ACC112 (cell line): Measurements from ENCODE around the gene EDEM2.

Source experiments
- H2AFZ ChIP-seq: fragments of 200-600 bp; sonication (generic); one replicate; pipeline ENCODE4 v1.6.0; 2017; ENCODE audit warnings: antibody characterized with exemption, low read length; ENCODE audit not compliant: unreplicated experiment
- H3K27ac ChIP-seq: fragments of 200-600 bp; sonication (generic); 2 replicates; pipeline ENCODE4 v1.5.1; 2014; ENCODE audit warnings: low read depth, mild to moderate bottlenecking, antibody characterized with exemption, low read length, moderate library complexity
- H3K27me3 ChIP-seq: fragments of 200-600 bp; sonication (generic); 2 replicates; pipeline ENCODE4 v1.6.1; 2014; ENCODE audit warnings: mild to moderate bottlenecking, antibody characterized with exemption, low read length, moderate library complexity, mixed read lengths; ENCODE audit not compliant: insufficient read depth
- H3K36me3 ChIP-seq: fragments of 200-600 bp; sonication (generic); 2 replicates; pipeline ENCODE4 v1.6.1; 2016; ENCODE audit warnings: mild to moderate bottlenecking, antibody characterized with exemption, low read length, moderate library complexity, mixed read lengths; ENCODE audit not compliant: insufficient read depth
- H3K4me1 ChIP-seq: fragments of 200-600 bp; sonication (generic); one replicate; pipeline ENCODE4 v1.6.1; 2016; ENCODE audit warnings: low read length, mixed read lengths; ENCODE audit not compliant: insufficient read depth, unreplicated experiment, control insufficient read depth
- H3K4me3 ChIP-seq: fragments of 200-600 bp; sonication (generic); 2 replicates; pipeline ENCODE4 v1.5.1; 2014; ENCODE audit warnings: mild to moderate bottlenecking, low read depth, low read length
- H3K79me2 ChIP-seq: fragments of 200-600 bp; sonication (generic); one replicate; pipeline ENCODE4 v1.6.0; 2016; ENCODE audit warnings: low read length; ENCODE audit not compliant: control insufficient read depth, unreplicated experiment, insufficient read depth

Gene EDEM2

GRCh38 chr20:35106827-35107380 is 40.2 kb downstream of the EDEM2 start:
- Histone ChIP-seq H3K79me2 (no peaks in the 10 kb centered on the region), H2AFZ (no peak overlapping the region), H3K36me3 (no peaks in the 10 kb centered on the region), H3K27ac (peak overlapping the region; percentile 4; the same call in 1 of the 2 replicates), H3K27me3 (no peaks in the 10 kb centered on the region), H3K4me3 (no peak overlapping the region), H3K4me1 (peaks cover 34% of the 10 kb centered on the region)

- H3K27me3 ChIP-seq, result no peaks in the 10 kb centered on the region
- H3K4me1 ChIP-seq, result peaks cover 20% of the 10 kb centered on the region
- no peak overlapping the region for H3K4me3 ChIP-seq
- H3K27ac ChIP-seq, result peak overlapping the region; percentile 25
- H2AFZ ChIP-seq, result no peak overlapping the region
- H3K79me2 ChIP-seq, result no peaks in the 10 kb centered on the region
- H3K36me3 ChIP-seq, result no peaks in the 10 kb centered on the region
Observed at GRCh38 chr20:35104685-35105295, 42.3 kb downstream of the EDEM2 start.

GRCh38 chr20:35101620-35102019 is 45.5 kb downstream of the EDEM2 start:
- H3K27me3 ChIP-seq, result no peaks in the 10 kb centered on the region
- peaks cover 16% of the 10 kb centered on the region for H3K4me1 ChIP-seq
- H3K36me3 ChIP-seq, result no peaks in the 10 kb centered on the region
- no peak overlapping the region for H3K27ac ChIP-seq
- H3K79me2 ChIP-seq, result no peaks in the 10 kb centered on the region
- no peak overlapping the region for H3K4me3 ChIP-seq
- H2AFZ ChIP-seq, result no peak overlapping the region

- peak overlapping the region; percentile 80 for H2AFZ ChIP-seq
- H3K27me3 ChIP-seq, result no peaks in the 10 kb centered on the region
- peak overlapping the region; percentile 83 for H3K4me3 ChIP-seq
- no peaks in the 10 kb centered on the region for H3K36me3 ChIP-seq
- peaks cover 40% of the 10 kb centered on the region for H3K79me2 ChIP-seq
- H3K4me1 ChIP-seq, result peaks cover 32% of the 10 kb centered on the region
- peak overlapping the region; percentile 87 for H3K27ac ChIP-seq
Observed at GRCh38 chr20:35093267-35093884, 53.8 kb downstream of the EDEM2 start.

- H3K79me2 ChIP-seq, result peaks cover 47% of the 10 kb centered on the region
- H3K27ac ChIP-seq, result peak within 1 kb of the TSS; percentile 87
- H3K4me1 ChIP-seq, result peaks cover 39% of the 10 kb centered on the region
Observed at GRCh38 chr20:35092524-35093266, 54.4 kb downstream of the EDEM2 start, which contains the start of gene TRPC4AP. Gene TRPC4AP, minus strand, starts transcription at chr20:35092807. Its CDS starts 26 bp downstream, at chr20:35092781.

GRCh38 chr20:35091816-35092523 is 55.2 kb downstream of the EDEM2 start:
- H3K27me3 ChIP-seq, result no peaks in the 10 kb centered on the region
- H3K4me1 ChIP-seq, result peaks cover 44% of the 10 kb centered on the region
- H2AFZ ChIP-seq, result no peak overlapping the region
- peaks cover 52% of the 10 kb centered on the region for H3K79me2 ChIP-seq
- H3K4me3 ChIP-seq, result peak overlapping the region; percentile 83
- H3K36me3 ChIP-seq, result peaks cover 5% of the 10 kb centered on the region; the same call in 1 of the 2 replicates
- H3K27ac ChIP-seq, result peak overlapping the region; percentile 87

More at GRCh38 chr20:35092524-35093266, 54.4 kb downstream of the EDEM2 start, which contains the start of gene TRPC4AP:
- H2AFZ ChIP-seq, result peak within 1 kb of the TSS; percentile 80
- H3K4me3 ChIP-seq, result peak within 1 kb of the TSS; percentile 83
- no peaks in the 10 kb centered on the region for H3K36me3 ChIP-seq
- H3K27me3 ChIP-seq, result no peaks in the 10 kb centered on the region

- Histone ChIP-seq H3K27me3 (no peaks in the 10 kb centered on the region), H3K79me2 (peaks cover 80% of the 10 kb centered on the region), H3K27ac (peak overlapping the region; percentile 32), H2AFZ (no peak overlapping the region), H3K36me3 (peaks cover 5% of the 10 kb centered on the region; the same call in 1 of the 2 replicates), H3K4me1 (peaks cover 35% of the 10 kb centered on the region), H3K4me3 (peak overlapping the region; percentile 9; the same call in 1 of the 2 replicates)
Observed at GRCh38 chr20:35088231-35089145, 58.6 kb downstream of the EDEM2 start.

GRCh38 chr20:35087791-35088190 is 59.3 kb downstream of the EDEM2 start:
- no peak overlapping the region for H2AFZ ChIP-seq
- H3K27me3 ChIP-seq, result no peaks in the 10 kb centered on the region
- H3K4me1 ChIP-seq, result peaks cover 28% of the 10 kb centered on the region
- peak overlapping the region; percentile 9; the same call in 1 of the 2 replicates for H3K4me3 ChIP-seq
- H3K27ac ChIP-seq, result peak overlapping the region; percentile 32
- peaks cover 5% of the 10 kb centered on the region; the same call in 1 of the 2 replicates for H3K36me3 ChIP-seq
- peaks cover 87% of the 10 kb centered on the region for H3K79me2 ChIP-seq

- no peaks in the 10 kb centered on the region for H3K27me3 ChIP-seq
- H3K4me1 ChIP-seq, result peaks cover 29% of the 10 kb centered on the region
- H3K79me2 ChIP-seq, result peaks cover 90% of the 10 kb centered on the region
- H3K36me3 ChIP-seq, result peaks cover 5% of the 10 kb centered on the region; the same call in 1 of the 2 replicates
- H3K4me3 ChIP-seq, result peak overlapping the region; percentile 9; the same call in 1 of the 2 replicates
- peak overlapping the region; percentile 32 for H3K27ac ChIP-seq
- no peak overlapping the region for H2AFZ ChIP-seq
Observed at GRCh38 chr20:35087355-35087754, 59.8 kb downstream of the EDEM2 start.
